ENCODE measurements around the gene TEX22.

The TEX22 gene

DNA sequence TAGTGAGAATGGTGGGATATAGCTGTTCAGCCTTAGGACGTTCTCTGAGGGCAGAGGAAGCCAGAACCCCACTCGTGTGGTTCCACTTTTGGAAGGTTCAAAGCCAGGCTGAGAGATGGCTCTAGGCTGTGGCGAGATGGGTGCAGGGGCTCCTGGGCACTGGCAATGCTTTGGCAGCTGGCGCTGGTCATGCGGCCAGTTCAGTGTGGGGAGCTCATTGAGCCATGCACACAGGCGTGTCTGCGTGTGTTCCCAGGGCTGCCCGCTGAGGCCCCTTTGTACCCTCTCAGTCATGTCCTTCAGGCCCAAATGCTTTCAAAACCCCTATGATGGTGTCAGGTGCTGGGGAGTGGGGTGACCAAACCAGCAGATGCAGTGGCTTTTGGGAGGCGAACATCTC, 1.7 kb downstream of the TEX22 start:
- Histone ChIP-seq H3K9me3 (ENCODE audit: low read length) (peaks cover 8% of the 10 kb centered on the region; the same call in 1 of the 2 replicates), H4K20me1 (ENCODE audit: insufficient read depth, low read length) (no peaks in the 10 kb centered on the region), H3K79me2 (ENCODE audit: insufficient read depth, low read length) (no peaks in the 10 kb centered on the region), H3F3A (ENCODE audit: insufficient read depth, low read length) (no peaks in the 10 kb centered on the region), H3K27me3 (ENCODE audit: insufficient read depth, low read length) (no peaks in the 10 kb centered on the region), H3K27ac (ENCODE audit: low read depth, low read length, poor library complexity, severe bottlenecking) (no peak overlapping the region), H3K4me3 (ENCODE audit: low read depth, low read length, poor library complexity, severe bottlenecking) (peak overlapping the region; percentile 77), H3K9me2 (ENCODE audit: low read depth, low read length) (no peaks in the 10 kb centered on the region), H3K4me1 (ENCODE audit: insufficient read depth, low read length, severe bottlenecking) (peaks cover 19% of the 10 kb centered on the region), H3K4me2 (ENCODE audit: low read length) (peak overlapping the region; percentile 88), H2AFZ (ENCODE audit: low read length) (no peak overlapping the region), H3K36me3 (ENCODE audit: insufficient read depth, low read length) (peaks cover 22% of the 10 kb centered on the region), H3K9ac (ENCODE audit: low read length) (no peak overlapping the region)
- no peak for TF ChIP-seq EZH2 (IDR thresholded peaks at IDR 0.05; ENCODE audit: borderline replicate concordance, low read length)
- TF ChIP-seq, protein P1, sequence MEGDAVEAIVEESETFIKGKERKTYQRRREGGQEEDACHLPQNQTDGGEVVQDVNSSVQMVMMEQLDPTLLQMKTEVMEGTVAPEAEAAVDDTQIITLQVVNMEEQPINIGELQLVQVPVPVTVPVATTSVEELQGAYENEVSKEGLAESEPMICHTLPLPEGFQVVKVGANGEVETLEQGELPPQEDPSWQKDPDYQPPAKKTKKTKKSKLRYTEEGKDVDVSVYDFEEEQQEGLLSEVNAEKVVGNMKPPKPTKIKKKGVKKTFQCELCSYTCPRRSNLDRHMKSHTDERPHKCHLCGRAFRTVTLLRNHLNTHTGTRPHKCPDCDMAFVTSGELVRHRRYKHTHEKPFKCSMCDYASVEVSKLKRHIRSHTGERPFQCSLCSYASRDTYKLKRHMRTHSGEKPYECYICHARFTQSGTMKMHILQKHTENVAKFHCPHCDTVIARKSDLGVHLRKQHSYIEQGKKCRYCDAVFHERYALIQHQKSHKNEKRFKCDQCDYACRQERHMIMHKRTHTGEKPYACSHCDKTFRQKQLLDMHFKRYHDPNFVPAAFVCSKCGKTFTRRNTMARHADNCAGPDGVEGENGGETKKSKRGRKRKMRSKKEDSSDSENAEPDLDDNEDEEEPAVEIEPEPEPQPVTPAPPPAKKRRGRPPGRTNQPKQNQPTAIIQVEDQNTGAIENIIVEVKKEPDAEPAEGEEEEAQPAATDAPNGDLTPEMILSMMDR (IDR thresholded peaks at IDR 0.05; ENCODE audit: low read length), result no peak

- H3K27ac ChIP-seq (ENCODE audit: low read depth, low read length, poor library complexity, severe bottlenecking), result no peak overlapping the region
- H3K4me3 ChIP-seq (ENCODE audit: low read depth, low read length, poor library complexity, severe bottlenecking), result no peak overlapping the region
- H3K4me2 ChIP-seq (ENCODE audit: low read length), result no peak overlapping the region
- H3K4me1 ChIP-seq (ENCODE audit: insufficient read depth, low read length, severe bottlenecking), result peaks cover 19% of the 10 kb centered on the region
- no peak overlapping the region for H2AFZ ChIP-seq (ENCODE audit: low read length)
- no peak for TF ChIP-seq EZH2 (IDR thresholded peaks at IDR 0.05; ENCODE audit: borderline replicate concordance, low read length)
- TF ChIP-seq, protein P1 (IDR thresholded peaks at IDR 0.05; ENCODE audit: low read length), result no peak
- no peaks in the 10 kb centered on the region for H3F3A ChIP-seq (ENCODE audit: insufficient read depth, low read length)
- no peaks in the 10 kb centered on the region for H3K79me2 ChIP-seq (ENCODE audit: insufficient read depth, low read length)
- no peaks in the 10 kb centered on the region for H4K20me1 ChIP-seq (ENCODE audit: insufficient read depth, low read length)
- no peak overlapping the region for H3K9ac ChIP-seq (ENCODE audit: low read length)
- H3K36me3 ChIP-seq (ENCODE audit: insufficient read depth, low read length), result peaks cover 22% of the 10 kb centered on the region
- H3K27me3 ChIP-seq (ENCODE audit: insufficient read depth, low read length), result no peaks in the 10 kb centered on the region
- peaks cover 16% of the 10 kb centered on the region for H3K9me3 ChIP-seq (ENCODE audit: low read length)
- H3K9me2 ChIP-seq (ENCODE audit: low read depth, low read length), result no peaks in the 10 kb centered on the region
Measured at GRCh38 chr14:105401699-105402098, 3.4 kb downstream of the TEX22 start.

GRCh38 chr14:105408592-105408991, 10.3 kb downstream of the TEX22 start:
- H3K4me1 ChIP-seq (ENCODE audit: insufficient read depth, low read length, severe bottlenecking), result peaks cover 4% of the 10 kb centered on the region
- no peak overlapping the region for H3K4me2 ChIP-seq (ENCODE audit: low read length)
- no peaks in the 10 kb centered on the region for H4K20me1 ChIP-seq (ENCODE audit: insufficient read depth, low read length)
- peaks cover 12% of the 10 kb centered on the region for H3K9me3 ChIP-seq (ENCODE audit: low read length)
- no peaks in the 10 kb centered on the region for H3F3A ChIP-seq (ENCODE audit: insufficient read depth, low read length)
- no peak overlapping the region for H3K4me3 ChIP-seq (ENCODE audit: low read depth, low read length, poor library complexity, severe bottlenecking)
- no peaks in the 10 kb centered on the region for H3K79me2 ChIP-seq (ENCODE audit: insufficient read depth, low read length)
- TF ChIP-seq, protein P1 (IDR thresholded peaks at IDR 0.05; ENCODE audit: low read length), result no peak
- TF ChIP-seq EZH2 (IDR thresholded peaks at IDR 0.05; ENCODE audit: borderline replicate concordance, low read length), result no peak
- H3K36me3 ChIP-seq (ENCODE audit: insufficient read depth, low read length), result no peaks in the 10 kb centered on the region; the same call in 1 of the 2 replicates
- no peaks in the 10 kb centered on the region for H3K9me2 ChIP-seq (ENCODE audit: low read depth, low read length)
- peaks cover 18% of the 10 kb centered on the region; the same call in 1 of the 2 replicates for H3K27me3 ChIP-seq (ENCODE audit: insufficient read depth, low read length)
- H3K9ac ChIP-seq (ENCODE audit: low read length), result no peak overlapping the region
- no peak overlapping the region for H3K27ac ChIP-seq (ENCODE audit: low read depth, low read length, poor library complexity, severe bottlenecking)
- H2AFZ ChIP-seq (ENCODE audit: low read length), result no peak overlapping the region
